Loucy (cell line): ENCODE measurements around the gene C5orf34.
"Not testable (repeated sequence)": the region's sequence is repeated elsewhere in the genome, so short reads cannot be mapped to it uniquely, and the experiment has no call there.

Experiments used
- H2AFZ ChIP-seq: fragments of 200-600 bp; sonication (generic); 2 replicates; pipeline ENCODE4 v1.6.0; 2016; ENCODE audit warnings: antibody characterized with exemption, mild to moderate bottlenecking, low read length, moderate library complexity
- H3F3A ChIP-seq: fragments of 200-600 bp; 2 replicates; pipeline ENCODE4 v1.6.0; 2016; ENCODE audit warnings: antibody characterized with exemption, low read depth, mild to moderate bottlenecking
- H3K27me3 ChIP-seq: fragments of 200-600 bp; sonication (generic); 2 replicates; pipeline ENCODE4 v1.6.1; 2014; ENCODE audit warnings: low read length, mild to moderate bottlenecking; ENCODE audit not compliant: insufficient read depth, poor library complexity, severe bottlenecking
- H3K36me3 ChIP-seq: fragments of 200-600 bp; sonication (generic); 2 replicates; pipeline ENCODE4 v1.6.1; 2016; ENCODE audit warnings: low read length; ENCODE audit not compliant: insufficient read depth
- H3K4me1 ChIP-seq: fragments of 200-600 bp; sonication (generic); 2 replicates; pipeline ENCODE4 v1.5.1; 2014; ENCODE audit warnings: low read length, mild to moderate bottlenecking; ENCODE audit not compliant: insufficient read depth, poor library complexity, severe bottlenecking
- H3K4me2 ChIP-seq: fragments of 200-600 bp; sonication (generic); 2 replicates; pipeline ENCODE4 v1.6.0; 2014; ENCODE audit warnings: antibody characterized with exemption, low read length, low read depth, mild to moderate bottlenecking; ENCODE audit not compliant: poor library complexity, severe bottlenecking
- H3K4me3 ChIP-seq: fragments of 200-600 bp; sonication (generic); 2 replicates; pipeline ENCODE4 v1.5.1; 2014; ENCODE audit warnings: low read length, mild to moderate bottlenecking, mixed read lengths; ENCODE audit not compliant: poor library complexity, severe bottlenecking
- H3K79me2 ChIP-seq: fragments of 200-600 bp; sonication (generic); 2 replicates; pipeline ENCODE4 v1.6.1; 2014; ENCODE audit warnings: low read length; ENCODE audit not compliant: insufficient read depth
- H3K9ac ChIP-seq: fragments of 200-600 bp; sonication (generic); 2 replicates; pipeline ENCODE4 v1.6.0; 2014; ENCODE audit warnings: mild to moderate bottlenecking, low read depth, low read length, moderate library complexity; ENCODE audit not compliant: poor library complexity, severe bottlenecking
- H3K9me2 ChIP-seq: fragments of 200-600 bp; sonication (generic); replicated peaks from 2 replicates; pipeline ENCODE4 v1.6.1; 2016; ENCODE audit warnings: low read depth, low read length, mixed read lengths
- H3K9me3 ChIP-seq: fragments of 200-600 bp; sonication (generic); 2 replicates; pipeline ENCODE4 v1.6.1; 2014; ENCODE audit warnings: mild to moderate bottlenecking, antibody characterized with exemption, low read length, low read depth; ENCODE audit not compliant: insufficient read depth
- H4K20me1 ChIP-seq: fragments of 200-600 bp; sonication (generic); 2 replicates; pipeline ENCODE4 v1.6.0; 2014; ENCODE audit warnings: antibody characterized with exemption, low read length, mild to moderate bottlenecking; ENCODE audit not compliant: insufficient read depth, poor library complexity, severe bottlenecking
- CTCF ChIP-seq: fragments of 200-600 bp; sonication (generic); conservative IDR thresholded peaks from 2 replicates; pipeline ENCODE4 v1.5.1; 2014; ENCODE audit warnings: mild to moderate bottlenecking, antibody characterized with exemption, low read length
- EZH2phosphoT487 ChIP-seq: fragments of 200-600 bp; IDR thresholded peaks from 2 replicates; pipeline ENCODE4 v1.6.1; 2018; ENCODE audit warnings: antibody characterized with exemption, mild to moderate bottlenecking, moderate library complexity, borderline replicate concordance

Gene C5orf34

DNA sequence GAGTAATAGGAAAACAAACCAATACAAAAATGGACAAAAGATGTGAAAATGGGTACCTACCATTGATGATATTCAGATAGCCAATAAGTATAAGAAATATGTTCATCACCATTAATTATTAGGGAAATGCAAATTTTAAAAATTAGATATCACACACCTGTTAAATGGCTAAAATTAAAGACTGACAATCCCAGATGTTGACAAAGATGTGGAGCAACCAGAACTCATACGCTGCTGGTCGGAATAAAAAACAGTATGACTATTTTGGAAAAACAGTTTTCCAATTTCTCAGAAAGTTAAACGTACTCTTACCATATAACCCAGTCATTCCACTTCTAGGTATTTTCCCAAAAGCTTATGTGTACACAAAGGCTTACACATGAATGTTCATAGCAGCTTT, 58.4 kb downstream of the C5orf34 start:
- TF ChIP-seq CTCF: no peak
- no peak for TF ChIP-seq EZH2phosphoT487
- Histone ChIP-seq H3F3A (no peaks in the 10 kb centered on the region), H2AFZ (no peak overlapping the region), H3K9ac (no peak overlapping the region), H3K79me2 (peaks cover 4% of the 10 kb centered on the region; the same call in 1 of the 2 replicates), H3K9me2 (no peaks in the 10 kb centered on the region), H3K36me3 (no peaks in the 10 kb centered on the region), H3K4me2 (no peak overlapping the region), H3K27me3 (no peaks in the 10 kb centered on the region), H3K4me3 (no peak overlapping the region), H4K20me1 (no peaks in the 10 kb centered on the region), H3K4me1 (no peaks in the 10 kb centered on the region), H3K9me3 (peaks cover 9% of the 10 kb centered on the region; the same call in 1 of the 2 replicates)

- H3K4me1 ChIP-seq, H4K20me1 ChIP-seq, H3K9me3 ChIP-seq, H3K9ac ChIP-seq, H3K4me3 ChIP-seq, H3K9me2 ChIP-seq, H3K27me3 ChIP-seq, H2AFZ ChIP-seq, H3F3A ChIP-seq, H3K4me2 ChIP-seq, H3K36me3 ChIP-seq, H3K79me2 ChIP-seq: not testable (repeated sequence)
These were observed 73.4 kb downstream of the C5orf34 start for GRCh38 chr5:43441575-43441974.

DNA sequence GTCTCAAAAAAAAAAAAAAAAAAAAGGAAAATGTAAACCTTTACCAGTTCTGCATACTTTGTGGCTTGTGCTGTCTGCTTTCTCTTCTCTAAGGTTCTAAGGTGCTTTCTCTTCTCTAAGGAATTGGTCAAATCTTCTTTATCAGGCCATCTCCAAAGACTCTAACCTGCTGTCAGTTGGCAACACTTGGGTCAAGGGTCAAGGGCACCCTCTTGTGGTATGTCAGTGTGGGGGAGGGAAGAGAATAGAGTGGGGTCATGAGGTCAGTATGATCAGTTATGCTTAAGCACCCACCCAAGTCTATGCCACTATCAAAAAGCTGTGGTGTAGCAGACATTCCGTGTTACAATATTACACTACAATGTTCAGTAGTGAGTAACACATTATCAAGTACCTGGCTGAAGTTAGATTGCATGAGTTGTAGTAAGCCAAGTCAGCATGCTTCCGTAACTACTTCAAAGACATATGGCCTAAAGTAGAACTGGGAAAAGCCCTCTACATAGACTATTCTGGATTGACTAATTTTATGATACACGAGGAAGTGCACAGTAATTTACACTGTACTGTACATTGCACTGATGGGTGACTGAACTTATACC, 77.8 kb downstream of the C5orf34 start:
- Histone ChIP-seq H3K9ac (no peak overlapping the region), H3F3A (no peaks in the 10 kb centered on the region), H3K9me2 (no peaks in the 10 kb centered on the region), H3K27me3 (no peaks in the 10 kb centered on the region), H3K79me2 (no peaks in the 10 kb centered on the region), H2AFZ (no peak overlapping the region), H3K9me3 (no peaks in the 10 kb centered on the region), H4K20me1 (no peaks in the 10 kb centered on the region), H3K4me1 (no peaks in the 10 kb centered on the region), H3K4me3 (no peak overlapping the region), H3K36me3 (no peaks in the 10 kb centered on the region), H3K4me2 (no peak overlapping the region)
- TF ChIP-seq EZH2phosphoT487 (no peak), CTCF (no peak)
